AG04450 (cell line): ENCODE results near the gene IP6K3. TPM values are rescaled to one million over a fixed set of nuclear protein-coding genes. Genes with fewer than 3 reads are reported as not detected.

ENCODE experiments used
- CTCF ChIA-PET: fragments of 300-600, 350-600 bp; formaldehyde crosslinking; extraction: SDS; loops from one replicate; lab custom pipeline; 2022; ENCODE audit warnings: antibody characterized with exemption, inconsistent platforms; lab: Charles Lee
- POLR2A ChIA-PET: fragments of 350-600 bp; formaldehyde crosslinking; extraction: SDS; loops from one replicate; lab custom pipeline; 2021; ENCODE audit warnings: antibody characterized with exemption, inconsistent platforms; lab: Yijun Ruan, JAX
- DNase-seq: peaks from one replicate; pipeline ENCODE4 v3.0.0-alpha.2; 2011; ENCODE audit warnings: low read depth, low spot score
- H3K27ac ChIP-seq: one replicate; pipeline ENCODE4 v1.5.1; 2012; ENCODE audit warnings: low read depth, low read length, control low read depth
- H3K27me3 ChIP-seq: one replicate; pipeline ENCODE4 v1.6.0; 2012; ENCODE audit warnings: low read length; ENCODE audit not compliant: control insufficient read depth, insufficient read depth
- H3K4me3 ChIP-seq: 2 replicates; pipeline ENCODE4 v1.5.1; 2011; ENCODE audit warnings: mild to moderate bottlenecking, low read depth, low read length, control low read depth
- H3K9me3 ChIP-seq: 2 replicates; pipeline ENCODE4 v1.5.1; 2012; ENCODE audit warnings: low read length; ENCODE audit not compliant: control insufficient read depth, insufficient read depth
- polyA plus RNA-seq: library from polyadenylated mRNA; depleted of rRNA; stranded (reverse); fragments of >200 nt; gene quantifications from 2 replicates; pipeline ENCODE4 v1.2.3, GENCODE V29; 2011
- TF ChIP-seq, protein P1 (sequence below): IDR thresholded peaks from 2 replicates; pipeline ENCODE4 v1.5.1; 2011; ENCODE audit warnings: low read depth, low read length, control low read depth, inconsistent platforms

The IP6K3 gene
- polyA plus RNA-seq, 1 experiment = 1.1 TPM

DNA sequence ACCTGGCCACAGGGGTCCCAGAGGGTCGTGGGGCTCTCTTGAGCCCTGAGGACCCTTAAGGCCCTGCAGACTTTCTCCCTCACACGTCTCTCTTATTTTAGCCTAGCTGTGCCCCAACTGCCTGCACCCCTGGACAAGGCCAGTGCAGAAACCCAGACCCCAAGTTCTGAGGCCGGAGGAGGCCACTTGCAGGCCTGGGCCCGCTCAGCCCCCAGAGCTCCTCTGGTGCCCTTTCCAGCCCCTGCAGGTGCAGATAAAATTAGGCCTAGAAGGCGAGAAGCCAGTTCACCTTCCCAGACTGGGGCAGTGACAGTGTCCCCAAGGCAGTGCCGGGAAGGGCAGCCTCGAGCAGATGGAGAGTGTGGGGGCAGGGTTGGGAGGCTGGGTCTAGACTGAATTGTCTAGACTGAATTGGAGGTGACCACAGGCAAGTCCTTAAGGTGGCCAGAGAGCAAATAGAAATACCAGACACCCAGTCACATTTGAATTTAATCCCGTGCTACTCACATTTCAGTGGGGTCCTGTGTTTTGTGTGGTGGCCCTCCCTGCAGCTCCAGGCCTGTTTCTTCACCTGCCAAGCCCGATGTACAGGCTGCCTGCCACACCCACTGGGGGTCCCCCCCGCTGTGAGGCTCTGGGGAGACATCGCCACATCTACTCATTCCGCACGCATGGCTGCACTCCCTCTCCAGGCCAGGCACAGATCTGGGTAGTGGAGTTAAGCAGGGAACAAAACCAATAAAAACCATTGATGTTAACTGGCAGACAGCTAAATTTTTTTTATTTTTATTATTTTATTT lies 8.6 kb upstream of the IP6K3 start:
- Histone ChIP-seq H3K27me3 (peaks cover 5% of the 10 kb centered on the region), H3K27ac (no peak overlapping the region), H3K9me3 (no peaks in the 10 kb centered on the region; the same call in 1 of the 2 replicates), H3K4me3 (no peak overlapping the region)
- ChIA-PET POLR2A (no interaction called here), CTCF (interaction anchor here (0.8 to 4.6 kb wide), 2 partner anchors 11 to 12 kb away, joined by 4 to 21 read pairs; no protein-coding TSS in a partner anchor)
- no peak for DNase-seq
- TF ChIP-seq, protein P1, sequence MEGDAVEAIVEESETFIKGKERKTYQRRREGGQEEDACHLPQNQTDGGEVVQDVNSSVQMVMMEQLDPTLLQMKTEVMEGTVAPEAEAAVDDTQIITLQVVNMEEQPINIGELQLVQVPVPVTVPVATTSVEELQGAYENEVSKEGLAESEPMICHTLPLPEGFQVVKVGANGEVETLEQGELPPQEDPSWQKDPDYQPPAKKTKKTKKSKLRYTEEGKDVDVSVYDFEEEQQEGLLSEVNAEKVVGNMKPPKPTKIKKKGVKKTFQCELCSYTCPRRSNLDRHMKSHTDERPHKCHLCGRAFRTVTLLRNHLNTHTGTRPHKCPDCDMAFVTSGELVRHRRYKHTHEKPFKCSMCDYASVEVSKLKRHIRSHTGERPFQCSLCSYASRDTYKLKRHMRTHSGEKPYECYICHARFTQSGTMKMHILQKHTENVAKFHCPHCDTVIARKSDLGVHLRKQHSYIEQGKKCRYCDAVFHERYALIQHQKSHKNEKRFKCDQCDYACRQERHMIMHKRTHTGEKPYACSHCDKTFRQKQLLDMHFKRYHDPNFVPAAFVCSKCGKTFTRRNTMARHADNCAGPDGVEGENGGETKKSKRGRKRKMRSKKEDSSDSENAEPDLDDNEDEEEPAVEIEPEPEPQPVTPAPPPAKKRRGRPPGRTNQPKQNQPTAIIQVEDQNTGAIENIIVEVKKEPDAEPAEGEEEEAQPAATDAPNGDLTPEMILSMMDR = no peak

- Histone ChIP-seq H3K4me3 (no peak overlapping the region), H3K9me3 (no peaks in the 10 kb centered on the region; the same call in 1 of the 2 replicates), H3K27me3 (peaks cover 5% of the 10 kb centered on the region), H3K27ac (no peak overlapping the region)
- CTCF ChIA-PET = no interaction called here
- no peak for DNase-seq
- POLR2A ChIA-PET = no interaction called here
- TF ChIP-seq, protein P1 = no peak
Observed at GRCh38 chr6:33754222-33754621, 7.5 kb upstream of the IP6K3 start.

- H3K27me3 ChIP-seq = peaks cover 8% of the 10 kb centered on the region
- H3K9me3 ChIP-seq = no peaks in the 10 kb centered on the region; the same call in 1 of the 2 replicates
- ChIA-PET CTCF (interaction anchor here (2.9 kb wide), 1 partner anchor 19 kb away, joined by 10 read pairs; no protein-coding TSS in a partner anchor), POLR2A (no interaction called here)
- H3K27ac ChIP-seq = no peak overlapping the region
- no peak for DNase-seq
- TF ChIP-seq, protein P1 = no peak
- no peak overlapping the region for H3K4me3 ChIP-seq
Observed at GRCh38 chr6:33752646-33753015, 5.9 kb upstream of the IP6K3 start.

DNA sequence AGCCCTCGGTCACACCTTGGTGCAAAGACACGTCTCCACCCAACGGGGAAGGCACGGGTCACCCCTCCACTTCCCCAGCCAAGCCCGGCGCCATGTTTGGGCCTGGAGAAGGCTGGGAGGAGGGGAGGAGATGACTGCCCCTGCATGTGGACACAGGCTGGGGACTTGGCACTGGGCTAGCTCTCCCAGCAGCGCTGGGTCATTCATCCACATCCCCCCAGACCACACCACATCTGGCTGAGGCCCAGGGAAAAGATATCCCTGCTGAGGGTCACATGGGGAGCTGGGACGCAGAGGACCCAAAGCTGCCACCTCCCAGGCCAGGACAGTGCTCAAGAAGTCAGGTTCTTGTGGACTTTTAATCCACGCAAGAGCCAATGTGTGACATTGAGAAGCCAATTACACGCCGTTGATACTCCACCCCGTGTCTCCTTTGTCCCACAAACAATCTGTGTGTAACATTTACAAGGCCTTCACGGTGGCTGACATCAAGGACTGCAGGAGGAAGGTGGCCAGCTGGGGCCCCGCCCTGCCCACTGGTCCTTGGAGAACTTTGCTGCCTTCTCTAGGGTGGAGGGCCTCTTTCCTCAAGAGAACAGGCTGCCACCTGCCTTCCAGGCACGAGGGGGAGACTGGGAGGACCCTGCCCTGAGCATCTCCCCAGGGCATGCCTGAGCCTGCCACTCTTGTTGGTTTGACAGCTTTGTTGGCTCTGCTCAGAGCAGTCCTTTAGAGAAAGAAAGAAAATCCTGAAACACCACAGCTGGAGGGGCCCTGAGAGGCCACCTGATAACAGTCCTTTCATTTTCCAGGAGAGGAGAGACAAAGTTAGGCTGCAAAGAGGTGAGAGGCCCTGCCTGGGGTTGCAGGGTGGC lies 5.3 kb upstream of the IP6K3 start:
- H3K9me3 ChIP-seq = no peaks in the 10 kb centered on the region; the same call in 1 of the 2 replicates
- peaks cover 8% of the 10 kb centered on the region for H3K27me3 ChIP-seq
- H3K27ac ChIP-seq = no peak overlapping the region
- no peak overlapping the region for H3K4me3 ChIP-seq
- CTCF ChIA-PET = interaction anchor here (0.6 to 2.9 kb wide), 8 partner anchors 9 to 930 kb away, joined by 3 to 11 read pairs (median 6); partner anchors contain the start of gene UQCC2
- DNase-seq = no peak
- POLR2A ChIA-PET = interaction anchor here (1.4 to 2.1 kb wide), 2 partner anchors 18 to 19 kb away, joined by 3 to 15 read pairs; no protein-coding TSS in a partner anchor
- TF ChIP-seq, protein P1 = no peak
